ENCODE measurements around the gene CBARP. TPM values are rescaled to one million over a fixed set of nuclear protein-coding genes. Genes with fewer than 3 reads are reported as not detected.

CBARP gene
- polyA plus RNA-seq, 3 donors, result not detected

DNA sequence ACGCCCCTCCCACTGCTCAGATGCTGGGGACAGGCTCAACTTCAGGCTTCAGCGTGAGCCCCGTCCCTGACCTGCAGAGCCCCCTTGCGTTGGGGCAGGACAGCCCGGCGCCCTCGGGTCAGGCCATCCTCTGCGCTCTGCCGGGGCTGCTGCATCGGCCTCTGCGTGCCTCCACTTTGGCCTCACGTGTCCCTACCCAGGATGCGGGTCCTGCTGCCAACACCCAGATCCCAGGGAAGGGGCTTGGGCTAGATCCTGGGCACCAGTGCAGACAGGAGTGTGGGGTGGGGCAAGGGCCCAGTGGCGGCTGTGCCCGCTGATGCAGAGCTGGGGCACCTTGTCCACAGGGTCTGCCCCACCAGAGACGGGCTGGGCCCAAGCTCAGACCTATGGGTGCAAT, 13.0 kb downstream of the CBARP start:
- 87% methylated on average over 12 of the region's 16 CpGs for WGBS (ENCODE audit: insufficient coverage)
- intact Hi-C loops (cut with micrococcal nuclease), result no loop called here
- Histone ChIP-seq H3K9me3 (replicated peaks in 1 of 2; ENCODE audit: control insufficient read depth in 1 of 2, insufficient read depth in 1 of 2, low read length in 2 of 2) (no peaks in the 10 kb centered on the region), H3K4me2 (replicated peaks; ENCODE audit: extremely low read depth, low read length, poor library complexity, severe bottlenecking) (no peak overlapping the region), H3K9ac (ENCODE audit: insufficient read depth, low read length, poor library complexity, severe bottlenecking) (no peak overlapping the region), H2AFZ (ENCODE audit: insufficient read depth, low read depth, low read length, poor library complexity, severe bottlenecking) (no peak overlapping the region), H3K79me2 (ENCODE audit: insufficient read depth, low read length) (no peaks in the 10 kb centered on the region), H3K27me3 (ENCODE audit: control insufficient read depth in 2 of 2, insufficient read depth in 2 of 2, low read length in 2 of 2) (no peaks in the 10 kb centered on the region), H3K4me1 (ENCODE audit: control insufficient read depth in 1 of 2, insufficient read depth in 2 of 2, low read length in 2 of 2) (no peaks in the 10 kb centered on the region), H3K36me3 (replicated peaks in 1 of 2; ENCODE audit: control insufficient read depth in 1 of 2, insufficient read depth in 2 of 2, low read length in 2 of 2) (peaks cover 51 to 79% of the 10 kb centered on the region in 2 donors), H3K4me3 (replicated peaks in 1 of 3; ENCODE audit: low read depth in 2 of 3, low read length in 3 of 3) (no peak overlapping the region), H3K27ac (ENCODE audit: low read depth in 1 of 2, low read length in 2 of 2) (no peak overlapping the region), H4K20me1 (ENCODE audit: insufficient read depth, low read length) (peaks cover 66% of the 10 kb centered on the region)
- Mint-ChIP-seq H3K27me3 (ENCODE audit: low read depth in 3 of 3) (peaks cover 0 to 2% (median 0%) of the 10 kb centered on the region in 3 donors), H3K4me3 (no peak overlapping the region), H3K36me3 (peaks cover 17 to 37% of the 10 kb centered on the region in 2 donors), H3K27ac (no peak overlapping the region), H3K4me1 (no peaks in the 10 kb centered on the region), H3K9me3 (peaks cover 0 to 10% (median 3%) of the 10 kb centered on the region in 7 donors)
- TF ChIP-seq, protein P1, sequence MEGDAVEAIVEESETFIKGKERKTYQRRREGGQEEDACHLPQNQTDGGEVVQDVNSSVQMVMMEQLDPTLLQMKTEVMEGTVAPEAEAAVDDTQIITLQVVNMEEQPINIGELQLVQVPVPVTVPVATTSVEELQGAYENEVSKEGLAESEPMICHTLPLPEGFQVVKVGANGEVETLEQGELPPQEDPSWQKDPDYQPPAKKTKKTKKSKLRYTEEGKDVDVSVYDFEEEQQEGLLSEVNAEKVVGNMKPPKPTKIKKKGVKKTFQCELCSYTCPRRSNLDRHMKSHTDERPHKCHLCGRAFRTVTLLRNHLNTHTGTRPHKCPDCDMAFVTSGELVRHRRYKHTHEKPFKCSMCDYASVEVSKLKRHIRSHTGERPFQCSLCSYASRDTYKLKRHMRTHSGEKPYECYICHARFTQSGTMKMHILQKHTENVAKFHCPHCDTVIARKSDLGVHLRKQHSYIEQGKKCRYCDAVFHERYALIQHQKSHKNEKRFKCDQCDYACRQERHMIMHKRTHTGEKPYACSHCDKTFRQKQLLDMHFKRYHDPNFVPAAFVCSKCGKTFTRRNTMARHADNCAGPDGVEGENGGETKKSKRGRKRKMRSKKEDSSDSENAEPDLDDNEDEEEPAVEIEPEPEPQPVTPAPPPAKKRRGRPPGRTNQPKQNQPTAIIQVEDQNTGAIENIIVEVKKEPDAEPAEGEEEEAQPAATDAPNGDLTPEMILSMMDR (IDR thresholded peaks at IDR 0.05), result no peak
- DNase-seq, result no peak

DNA sequence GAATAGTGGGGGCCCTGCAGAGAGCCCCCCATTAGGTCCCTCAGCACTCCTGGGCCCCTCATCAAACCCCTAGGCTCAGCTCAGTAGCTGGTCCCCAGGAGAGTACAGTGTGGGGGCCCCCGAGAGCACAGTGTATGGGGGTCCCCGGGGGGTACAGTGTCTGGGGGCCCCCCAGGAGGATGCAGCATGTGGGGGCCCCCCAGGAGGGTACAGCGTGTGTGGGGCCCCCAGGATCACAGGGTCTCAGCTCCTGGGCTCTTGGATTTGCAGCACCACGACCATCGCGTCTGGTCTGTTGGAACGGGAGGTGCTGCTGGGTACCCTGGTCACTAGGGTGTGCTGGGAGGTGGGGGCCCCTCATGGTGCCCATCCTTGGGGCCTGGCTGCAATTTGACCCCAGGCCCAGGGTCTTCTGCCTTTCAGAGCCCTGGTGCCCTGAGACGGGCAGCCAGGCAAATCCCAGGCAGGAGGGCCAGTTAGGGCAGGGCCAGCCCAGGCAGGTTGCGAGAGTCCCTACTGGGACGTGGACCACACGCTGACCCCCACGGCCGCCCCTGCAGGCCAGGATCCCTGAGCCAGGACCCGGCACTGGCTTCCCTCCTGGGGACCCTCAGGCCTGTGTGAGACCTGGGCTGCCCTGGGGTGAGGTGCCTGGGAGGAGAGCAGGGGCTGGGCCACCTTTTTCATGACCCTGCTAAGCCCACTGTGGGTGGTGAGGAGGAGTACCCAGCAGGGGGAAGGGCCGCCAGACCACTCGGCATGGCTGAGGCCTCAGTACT, 13.6 kb downstream of the CBARP start:
- intact Hi-C loops (cut with micrococcal nuclease), result no loop called here
- Histone ChIP-seq H3K9me3 (replicated peaks in 1 of 2; ENCODE audit: control insufficient read depth in 1 of 2, insufficient read depth in 1 of 2, low read length in 2 of 2) (no peaks in the 10 kb centered on the region), H3K9ac (ENCODE audit: insufficient read depth, low read length, poor library complexity, severe bottlenecking) (no peak overlapping the region), H2AFZ (ENCODE audit: insufficient read depth, low read depth, low read length, poor library complexity, severe bottlenecking) (no peak overlapping the region), H3K4me2 (replicated peaks; ENCODE audit: extremely low read depth, low read length, poor library complexity, severe bottlenecking) (no peak overlapping the region), H3K4me1 (ENCODE audit: control insufficient read depth in 1 of 2, insufficient read depth in 2 of 2, low read length in 2 of 2) (no peaks in the 10 kb centered on the region), H4K20me1 (ENCODE audit: insufficient read depth, low read length) (peaks cover 69% of the 10 kb centered on the region), H3K4me3 (replicated peaks in 1 of 3; ENCODE audit: low read depth in 2 of 3, low read length in 3 of 3) (no peak overlapping the region), H3K79me2 (ENCODE audit: insufficient read depth, low read length) (no peaks in the 10 kb centered on the region), H3K36me3 (replicated peaks in 1 of 2; ENCODE audit: control insufficient read depth in 1 of 2, insufficient read depth in 2 of 2, low read length in 2 of 2) (peaks cover 53 to 80% of the 10 kb centered on the region in 2 donors), H3K27me3 (ENCODE audit: control insufficient read depth in 2 of 2, insufficient read depth in 2 of 2, low read length in 2 of 2) (no peaks in the 10 kb centered on the region), H3K27ac (ENCODE audit: low read depth in 1 of 2, low read length in 2 of 2) (no peak overlapping the region)
- DNase-seq, result no peak
- TF ChIP-seq, protein P1 (IDR thresholded peaks at IDR 0.05), result no peak
- Mint-ChIP-seq H3K36me3 (peaks cover 17 to 40% of the 10 kb centered on the region in 2 donors), H3K9me3 (peaks cover 0 to 10% (median 3%) of the 10 kb centered on the region in 7 donors), H3K27me3 (ENCODE audit: low read depth in 3 of 3) (peaks cover 0 to 2% (median 0%) of the 10 kb centered on the region in 3 donors), H3K4me1 (no peaks in the 10 kb centered on the region), H3K27ac (no peak overlapping the region), H3K4me3 (peak overlapping the region in 1 of 2 donors; percentile 31)
- 98% methylated on average over 16 of the region's 16 CpGs for WGBS (ENCODE audit: insufficient coverage)
